ENCODE measurements around the gene ZNF710.
A peak's percentile ranks its signal among the peaks of the same experiment; 100 is the strongest.
"Not testable (repeated sequence)": the region's sequence is repeated elsewhere in the genome, so short reads cannot be mapped to it uniquely, and the experiment has no call there.

The ZNF710 gene

GRCh38 chr15:89964232-89964954 lies 36.7 kb upstream of the ZNF710 start:
- no peak overlapping the region for H3K4me3 ChIP-seq (ENCODE audit: low read depth, low read length)
- no peak for DNase-seq (ENCODE audit: low read depth, low spot score)
- CTCF ChIA-PET, result no interaction called here
- no peak for TF ChIP-seq CTCF (IDR thresholded peaks at IDR 0.05; ENCODE audit: insufficient read depth, low read length, missing control alignments)
- POLR2A ChIA-PET, result no interaction called here

GRCh38 chr15:89967881-89968280 lies 33.2 kb upstream of the ZNF710 start:
- DNase-seq (ENCODE audit: low read depth, low spot score), result no peak
- no peak overlapping the region for H3K4me3 ChIP-seq (ENCODE audit: low read depth, low read length)
- TF ChIP-seq CTCF (IDR thresholded peaks at IDR 0.05; ENCODE audit: insufficient read depth, low read length, missing control alignments), result no peak
- ChIA-PET POLR2A (no interaction called here), CTCF (no interaction called here)

GRCh38 chr15:89971592-89971997 lies 29.5 kb upstream of the ZNF710 start:
- peak; percentile 71 for TF ChIP-seq CTCF (IDR thresholded peaks at IDR 0.05; ENCODE audit: insufficient read depth, low read length, missing control alignments)
- H3K4me3 ChIP-seq (ENCODE audit: low read depth, low read length), result no peak overlapping the region
- peak; percentile 1 for DNase-seq (ENCODE audit: low read depth, low spot score)
- ChIA-PET POLR2A (no interaction called here), CTCF (interaction anchor here (0.6 to 3.2 kb wide), 13 partner anchors 9 to 239 kb away, joined by 3 to 16 read pairs (median 3); partner anchors contain the start of gene ARPIN)

- ChIA-PET POLR2A (interaction anchor here (0.5 kb wide), 1 partner anchor 229 kb away, joined by 3 read pairs; no protein-coding TSS in a partner anchor), CTCF (interaction anchor here (0.6 to 3.2 kb wide), 13 partner anchors 10 to 239 kb away, joined by 3 to 16 read pairs (median 3); partner anchors contain the start of gene ARPIN)
- no peak overlapping the region for H3K4me3 ChIP-seq (ENCODE audit: low read depth, low read length)
- TF ChIP-seq CTCF (IDR thresholded peaks at IDR 0.05; ENCODE audit: insufficient read depth, low read length, missing control alignments), result no peak
- DNase-seq (ENCODE audit: low read depth, low spot score), result no peak
Measured at GRCh38 chr15:89972085-89972484, 29.0 kb upstream of the ZNF710 start.

- no peak overlapping the region for H3K4me3 ChIP-seq (ENCODE audit: low read depth, low read length)
- ChIA-PET CTCF (interaction anchor here (1.0 to 1.2 kb wide), 4 partner anchors 9 to 215 kb away, joined by 3 to 5 read pairs (median 4); no protein-coding TSS in a partner anchor), POLR2A (no interaction called here)
- DNase-seq (ENCODE audit: low read depth, low spot score), result no peak
- TF ChIP-seq CTCF (IDR thresholded peaks at IDR 0.05; ENCODE audit: insufficient read depth, low read length, missing control alignments), result no peak
Measured at GRCh38 chr15:89975482-89976245, 25.5 kb upstream of the ZNF710 start.

GRCh38 chr15:89976246-89976600 lies 24.9 kb upstream of the ZNF710 start:
- no peak for TF ChIP-seq CTCF (IDR thresholded peaks at IDR 0.05; ENCODE audit: insufficient read depth, low read length, missing control alignments)

GRCh38 chr15:89977836-89978235 lies 23.3 kb upstream of the ZNF710 start:
- CTCF ChIA-PET; POLR2A ChIA-PET; H3K4me3 ChIP-seq (ENCODE audit: low read depth, low read length); DNase-seq (ENCODE audit: low read depth, low spot score): not testable (repeated sequence)

More at GRCh38 chr15:89976246-89976600, 24.9 kb upstream of the ZNF710 start:
- ChIA-PET POLR2A (no interaction called here), CTCF (no interaction called here)
- H3K4me3 ChIP-seq (ENCODE audit: low read depth, low read length), result no peak overlapping the region
- DNase-seq (ENCODE audit: low read depth, low spot score), result no peak
